Small intestine (tissue), 7 donors: ENCODE results near the gene TEDC1. TPM values are rescaled to one million over a fixed set of nuclear protein-coding genes. Genes with fewer than 3 reads are reported as not detected.

Experiments
- DNase-seq, 2 donors: peaks; one replicate each; pipeline versions ENCODE4 v3.0.0 to v3.0.0-alpha.2; 2013
- FAIRE-seq: peaks from 2 replicates; lab custom pipeline; 2012; peaks lifted over from hg19 to GRCh38; lab: Jason Lieb, UNC
- H3K27ac ChIP-seq, 3 donors: one replicate each; pipeline ENCODE4 v1.5.1; 2013; ENCODE audit warnings: low read length in 2 of 3, mild to moderate bottlenecking in 2 of 3, control low read depth in 1 of 3, inconsistent platforms in 1 of 3, low read depth in 1 of 3, moderate library complexity in 1 of 3
- H3K27me3 ChIP-seq, 3 donors: one replicate each; pipeline ENCODE4 v1.6.1; 2013; ENCODE audit warnings: low read length in 3 of 3, inconsistent platforms in 1 of 3; ENCODE audit not compliant: control insufficient read depth in 3 of 3, insufficient read depth in 3 of 3
- H3K36me3 ChIP-seq, 3 donors: one replicate each; pipeline ENCODE4 v1.6.1; 2013; ENCODE audit warnings: low read length in 3 of 3, inconsistent platforms in 1 of 3, low read depth in 1 of 3, mild to moderate bottlenecking in 1 of 3, moderate library complexity in 1 of 3; ENCODE audit not compliant: control insufficient read depth in 3 of 3, insufficient read depth in 2 of 3
- H3K4me1 ChIP-seq, 3 donors: one replicate each; pipeline ENCODE4 v1.6.1; 2013; ENCODE audit warnings: low read length in 2 of 3, inconsistent platforms in 1 of 3, low read depth in 1 of 3, mild to moderate bottlenecking in 1 of 3, moderate library complexity in 1 of 3; ENCODE audit not compliant: control insufficient read depth in 3 of 3, insufficient read depth in 2 of 3
- H3K4me3 ChIP-seq, 3 donors: one replicate each; pipeline ENCODE4 v1.5.1; 2013; ENCODE audit warnings: low read length in 3 of 3, control low read depth in 1 of 3, inconsistent platforms in 1 of 3, low read depth in 1 of 3, mild to moderate bottlenecking in 1 of 3, moderate library complexity in 1 of 3
- H3K9me3 ChIP-seq, 2 donors: one replicate each; pipeline ENCODE4 v1.6.1; 2013; ENCODE audit warnings: low read depth in 1 of 2, low read length in 1 of 2; ENCODE audit not compliant: control insufficient read depth in 2 of 2, insufficient read depth in 1 of 2
- WGBS, 3 donors: extraction: QIAGEN DNeasy Blood & Tissue Kit; methylation state at CpG; one replicate each; pipeline ENCODE4 v1.1.7; 2013; 5-methylcytosine and 5-hydroxymethylcytosine counted together
- polyA plus RNA-seq, 4 donors: library from polyadenylated mRNA; stranded (reverse) in 3 of 4; unstranded in 1 of 4; fragments of 200-250 nt in 3 of 4; fragments of 120-200 nt in 1 of 4; gene quantifications; one replicate each; pipeline versions ENCODE4 v1.2.1 to v1.2.3, GENCODE V29; 2013
- donor health status: healthy with polysubstance abuse.
- donor health status: control.
- donor health status: control.
- donor health status: Bipolar disorder and iron deficiency.
- donor health status: healthy.

Gene TEDC1
- polyA plus RNA-seq, 4 donors = 6.6 to 28.0 (median 23.8) TPM

GRCh38 chr14:105505101-105505500 lies 14.1 kb downstream of the TEDC1 start:
- DNase-seq (no peak), FAIRE-seq (no peak)
- H3K27me3 ChIP-seq = peaks cover 0 to 2% (median 0%) of the 10 kb centered on the region in 3 donors
- H3K36me3 ChIP-seq = peaks cover 0 to under 1% (median 0%) of the 10 kb centered on the region in 3 donors
- H3K27ac ChIP-seq = no peak overlapping the region
- H3K4me1 ChIP-seq = no peaks in the 10 kb centered on the region
- H3K9me3 ChIP-seq = no peaks in the 10 kb centered on the region
- no peak overlapping the region for H3K4me3 ChIP-seq
- 90 to 93% (median 91%) methylated on average over 15 to 16 of the region's 16 CpGs for whole genome bisulfite sequencing, 3 donors

GRCh38 chr14:105507247-105507646 lies 16.2 kb downstream of the TEDC1 start:
- no peak overlapping the region for H3K27ac ChIP-seq
- WGBS, 3 donors = 68 to 80% (median 72%) methylated on average over 16 to 17 of the region's 17 CpGs
- DNase-seq = no peak
- no peaks in the 10 kb centered on the region for H3K36me3 ChIP-seq
- H3K9me3 ChIP-seq = no peaks in the 10 kb centered on the region
- no peak for FAIRE-seq
- no peak overlapping the region for H3K4me3 ChIP-seq
- no peaks in the 10 kb centered on the region for H3K4me1 ChIP-seq
- H3K27me3 ChIP-seq = peaks cover 0 to 4% (median 0%) of the 10 kb centered on the region in 3 donors

GRCh38 chr14:105508069-105508468 lies 17.0 kb downstream of the TEDC1 start:
- Histone ChIP-seq H3K4me1 (no peaks in the 10 kb centered on the region), H3K36me3 (no peaks in the 10 kb centered on the region), H3K27ac (no peak overlapping the region), H3K4me3 (no peak overlapping the region), H3K9me3 (no peaks in the 10 kb centered on the region), H3K27me3 (peaks cover 0 to 4% (median 0%) of the 10 kb centered on the region in 3 donors)
- FAIRE-seq = no peak
- 85 to 88% (median 85%) methylated on average over 16 of the region's 16 CpGs for WGBS, 3 donors
- no peak for DNase-seq

GRCh38 chr14:105508601-105509000 lies 17.6 kb downstream of the TEDC1 start:
- H3K27me3 ChIP-seq = peaks cover 0 to 4% (median 0%) of the 10 kb centered on the region in 3 donors
- FAIRE-seq = no peak
- H3K4me1 ChIP-seq = no peaks in the 10 kb centered on the region

GRCh38 chr14:105517096-105517495 lies 26.1 kb downstream of the TEDC1 start:
- peaks cover 0 to 3% (median 0%) of the 10 kb centered on the region in 3 donors for H3K27me3 ChIP-seq
- 60 to 66% (median 61%) methylated on average over 5 of the region's 5 CpGs for WGBS, 3 donors
- H3K4me1 ChIP-seq = no peaks in the 10 kb centered on the region
- H3K4me3 ChIP-seq = no peak overlapping the region
- H3K27ac ChIP-seq = no peak overlapping the region
- no peaks in the 10 kb centered on the region for H3K9me3 ChIP-seq
- H3K36me3 ChIP-seq = no peaks in the 10 kb centered on the region
- FAIRE-seq = no peak
- no peak for DNase-seq

More at GRCh38 chr14:105508601-105509000, 17.6 kb downstream of the TEDC1 start:
- 86 to 90% (median 87%) methylated on average over 12 of the region's 12 CpGs for WGBS, 3 donors
- Histone ChIP-seq H3K9me3 (no peaks in the 10 kb centered on the region), H3K4me3 (no peak overlapping the region), H3K27ac (no peak overlapping the region), H3K36me3 (no peaks in the 10 kb centered on the region)
- DNase-seq = no peak

GRCh38 chr14:105519946-105520698 lies 29.1 kb downstream of the TEDC1 start:
- WGBS, 3 donors = 65 to 72% (median 70%) methylated on average over 14 of the region's 14 CpGs
- DNase-seq (no peak), FAIRE-seq (no peak)
- Histone ChIP-seq H3K4me1 (no peaks in the 10 kb centered on the region), H3K36me3 (no peaks in the 10 kb centered on the region), H3K27me3 (peaks cover 0 to 3% (median 0%) of the 10 kb centered on the region in 3 donors), H3K9me3 (no peaks in the 10 kb centered on the region), H3K4me3 (no peak overlapping the region), H3K27ac (no peak overlapping the region)

GRCh38 chr14:105525326-105525725 lies 34.3 kb downstream of the TEDC1 start:
- no peak for DNase-seq
- Histone ChIP-seq H3K9me3 (no peaks in the 10 kb centered on the region), H3K4me3 (no peak overlapping the region), H3K4me1 (peaks cover 0 to 13% (median 2%) of the 10 kb centered on the region in 3 donors), H3K36me3 (no peaks in the 10 kb centered on the region), H3K27ac (no peak overlapping the region), H3K27me3 (peaks cover 2 to 26% (median 7%) of the 10 kb centered on the region in 3 donors)
- 80 to 85% (median 81%) methylated on average over 9 of the region's 9 CpGs for WGBS, 3 donors
- FAIRE-seq = no peak

GRCh38 chr14:105525861-105526775 lies 35.1 kb downstream of the TEDC1 start, which contains the start of gene TMEM121:
TSS of gene TMEM121 (plus strand) at chr14:105526583. CDS start at chr14:105528835, 2,252 bp downstream.
- no peak for FAIRE-seq
- Histone ChIP-seq H3K9me3 (no peaks in the 10 kb centered on the region), H3K27ac (no peak within 1 kb of the TSS), H3K4me3 (peak within 1 kb of the TSS; percentile 31 to 43 (median 43)), H3K36me3 (no peaks in the 10 kb centered on the region), H3K4me1 (peaks cover 0 to 13% (median 2%) of the 10 kb centered on the region in 3 donors), H3K27me3 (peaks cover 2 to 26% (median 7%) of the 10 kb centered on the region in 3 donors)
- 1 to 2% (median 1%) methylated on average over 23 to 88 of the region's 88 CpGs for WGBS, 3 donors
- DNase-seq = peak in 1 of 2 donors; percentile 42
